Hepatocyte (in vitro differentiated cells): ENCODE results near the gene PCDH7.

Source experiments
- CTCF ChIP-seq: fragments of 200-600 bp; sonication (generic); IDR thresholded peaks from 2 replicates; pipeline ENCODE4 v1.5.1; 2016; ENCODE audit warnings: antibody characterized with exemption, mild to moderate bottlenecking; ENCODE audit not compliant: poor library complexity
- EZH2 ChIP-seq: fragments of 200-600 bp; sonication (generic); IDR thresholded peaks from 2 replicates; pipeline ENCODE4 v1.6.1; 2016; ENCODE audit warnings: antibody characterized with exemption, mild to moderate bottlenecking, borderline replicate concordance
- EZH2phosphoT487 ChIP-seq: fragments of 200-600 bp; sonication (generic); IDR thresholded peaks from one replicate; pipeline ENCODE4 v1.6.1; 2018; ENCODE audit warnings: antibody characterized with exemption, mild to moderate bottlenecking, low read depth, moderate library complexity; ENCODE audit not compliant: unreplicated experiment, severe bottlenecking

- TF ChIP-seq CTCF (peak; percentile 67), EZH2 (no peak), EZH2phosphoT487 (no peak)
Observed at GRCh38 chr4:30716158-30716557, 4.0 kb upstream of the PCDH7 start.
